WTC11 (cell line): ENCODE measurements around the gene TSNAXIP1. TPM values are rescaled to one million over a fixed set of nuclear protein-coding genes. Genes with fewer than 3 reads are reported as not detected.

ENCODE experiments used
- ATAC-seq: fragments of 200-7000 bp; cut with Tn5 transposase; 2 replicates; pipeline ENCODE4 v1.10.0; 2021; ENCODE audit warnings: mild to moderate bottlenecking, moderate library complexity
- CTCF ChIA-PET: fragments of 300-600 bp; sonication (Branson Sonifier 250); formaldehyde crosslinking; loops from one replicate; lab custom pipeline; 2021; ENCODE audit warnings: antibody characterized with exemption; lab: Charles Lee
- POLR2A ChIA-PET: fragments of 350-600 bp; sonication (Branson Sonifier 250); formaldehyde crosslinking; loops from one replicate; lab custom pipeline; 2021; ENCODE audit warnings: antibody characterized with exemption; lab: Charles Lee
- DNase-seq: peaks from one replicate; pipeline ENCODE4 v3.0.0; 2021; ENCODE audit warnings: low spot score
- H3K27ac Mint-ChIP-seq: 2 replicates; pipeline ENCODE4 v1.8.0; 2021; ENCODE audit warnings: mixed read lengths
- H3K27me3 Mint-ChIP-seq: 2 replicates; pipeline ENCODE4 v1.8.0; 2021; ENCODE audit warnings: low read depth, mild to moderate bottlenecking, moderate library complexity, mixed read lengths
- H3K36me3 Mint-ChIP-seq: 2 replicates; pipeline ENCODE4 v1.8.0; 2021; ENCODE audit warnings: mixed read lengths
- H3K4me1 Mint-ChIP-seq: 2 replicates; pipeline ENCODE4 v1.8.0; 2022; ENCODE audit warnings: mixed read lengths
- H3K4me3 Mint-ChIP-seq: 2 replicates; pipeline ENCODE4 v1.8.0; 2021; ENCODE audit warnings: mild to moderate bottlenecking, moderate library complexity, mixed read lengths
- H3K9me3 Mint-ChIP-seq: 2 replicates; pipeline ENCODE4 v1.8.0; 2021; ENCODE audit warnings: mixed read lengths
- ATF6 ChIP-seq: sonication (generic); formaldehyde crosslinking; IDR thresholded peaks from 2 replicates; pipeline ENCODE4 v1.8.1; 2023; ENCODE audit warnings: mild to moderate bottlenecking, missing genetic modification reagents
- CDX4 ChIP-seq: fragments of 250-450 bp; sonication (Bioruptor Pico); IDR thresholded peaks from 2 replicates; pipeline ENCODE4 v1.9.0; 2021; ENCODE audit warnings: moderate library complexity, mild to moderate bottlenecking, inconsistent platforms, borderline replicate concordance
- ELF4 ChIP-seq: sonication (generic); formaldehyde crosslinking; IDR thresholded peaks from 2 replicates; pipeline ENCODE4 v1.8.1; 2022; ENCODE audit warnings: low read depth, mild to moderate bottlenecking, moderate library complexity, missing genetic modification reagents
- EMX1 ChIP-seq: fragments of 250-450 bp; sonication (Bioruptor Pico); IDR thresholded peaks from 2 replicates; pipeline ENCODE4 v1.8.0; 2021; ENCODE audit warnings: mild to moderate bottlenecking
- ESRRA ChIP-seq: sonication (generic); formaldehyde crosslinking; IDR thresholded peaks from 2 replicates; pipeline ENCODE4 v1.8.1; 2022; ENCODE audit warnings: mild to moderate bottlenecking, missing genetic modification reagents, borderline replicate concordance
- ETV6 ChIP-seq: sonication (generic); formaldehyde crosslinking; IDR thresholded peaks from 2 replicates; pipeline ENCODE4 v1.8.1; 2022; ENCODE audit warnings: mild to moderate bottlenecking, missing genetic modification reagents
- FOXK1 ChIP-seq: sonication (generic); formaldehyde crosslinking; IDR thresholded peaks from 2 replicates; pipeline ENCODE4 v1.8.0; 2022; ENCODE audit warnings: mild to moderate bottlenecking, moderate library complexity, missing genetic modification reagents
- FOXP4 ChIP-seq: sonication (generic); formaldehyde crosslinking; IDR thresholded peaks from 2 replicates; pipeline ENCODE4 v1.8.0; 2022; ENCODE audit warnings: mild to moderate bottlenecking, missing genetic modification reagents
- HMGA2 ChIP-seq: fragments of 250-450 bp; sonication (Bioruptor Pico); IDR thresholded peaks from 2 replicates; pipeline ENCODE4 v1.4.0; 2021; ENCODE audit warnings: mild to moderate bottlenecking, moderate library complexity
- HMGXB4 ChIP-seq: sonication (generic); formaldehyde crosslinking; IDR thresholded peaks from 2 replicates; pipeline ENCODE4 v1.8.1; 2023; ENCODE audit warnings: mild to moderate bottlenecking, moderate library complexity, missing genetic modification reagents
- JUN ChIP-seq: sonication (generic); formaldehyde crosslinking; IDR thresholded peaks from 2 replicates; pipeline ENCODE4 v1.8.0; 2023; ENCODE audit warnings: mild to moderate bottlenecking, missing genetic modification reagents
- KAT7 ChIP-seq: sonication (generic); formaldehyde crosslinking; IDR thresholded peaks from 2 replicates; pipeline ENCODE4 v1.8.1; 2023; ENCODE audit warnings: missing genetic modification reagents, mild to moderate bottlenecking, borderline replicate concordance
- MAX ChIP-seq: sonication (generic); formaldehyde crosslinking; IDR thresholded peaks from 2 replicates; pipeline ENCODE4 v1.8.0; 2022; ENCODE audit warnings: mild to moderate bottlenecking, missing genetic modification reagents
- MXD4 ChIP-seq: fragments of 250-450 bp; sonication (Bioruptor Pico); IDR thresholded peaks from 2 replicates; pipeline ENCODE4 v1.8.0; 2021; ENCODE audit warnings: mild to moderate bottlenecking, moderate library complexity, borderline replicate concordance
- NFE2L1 ChIP-seq: sonication (generic); formaldehyde crosslinking; IDR thresholded peaks from 2 replicates; pipeline ENCODE4 v1.8.1; 2023; ENCODE audit warnings: missing genetic modification reagents
- RORB ChIP-seq: fragments of 250-450 bp; sonication (Bioruptor Pico); IDR thresholded peaks from 2 replicates; pipeline ENCODE4 v1.9.0; 2021; ENCODE audit warnings: mild to moderate bottlenecking
- SMAD4 ChIP-seq: sonication (generic); formaldehyde crosslinking; IDR thresholded peaks from 2 replicates; pipeline ENCODE4 v1.8.0; 2022; ENCODE audit warnings: mild to moderate bottlenecking, missing genetic modification reagents
- ZBTB21 ChIP-seq: sonication (generic); formaldehyde crosslinking; IDR thresholded peaks from 2 replicates; pipeline ENCODE4 v1.8.1; 2023; ENCODE audit warnings: mild to moderate bottlenecking, missing genetic modification reagents, borderline replicate concordance
- ZNF121 ChIP-seq: sonication (generic); formaldehyde crosslinking; IDR thresholded peaks from 2 replicates; pipeline ENCODE4 v1.8.0; 2023; ENCODE audit warnings: missing genetic modification reagents
- ZNF138 ChIP-seq: sonication (generic); formaldehyde crosslinking; conservative IDR thresholded peaks from 2 replicates; pipeline ENCODE4 v1.8.1; 2022; ENCODE audit warnings: mild to moderate bottlenecking, moderate library complexity, missing genetic modification reagents
- ZNF219 ChIP-seq: sonication (generic); formaldehyde crosslinking; IDR thresholded peaks from 2 replicates; pipeline ENCODE4 v1.8.0; 2023; ENCODE audit warnings: missing genetic modification reagents, mild to moderate bottlenecking, borderline replicate concordance
- ZNF425 ChIP-seq: fragments of 250-450 bp; sonication (Bioruptor Pico); conservative IDR thresholded peaks from 2 replicates; pipeline ENCODE4 v1.9.0; 2021; ENCODE audit warnings: mild to moderate bottlenecking
- ZSCAN18 ChIP-seq: fragments of 250-450 bp; sonication (Bioruptor Pico); IDR thresholded peaks from 2 replicates; pipeline ENCODE4 v2.1.2; 2022; ENCODE audit warnings: mild to moderate bottlenecking, moderate library complexity
- total RNA-seq: library from RNA; stranded (reverse); gene quantifications from 3 replicates; pipeline ENCODE4 v1.2.3, GENCODE V29; 2021

The TSNAXIP1 gene
- total RNA-seq, 1 experiment from 2014 or later, result 0.48 TPM

GRCh38 chr16:67801883-67802282, 4.8 kb upstream of the TSNAXIP1 start (continued):
- TF ChIP-seq ZNF219 (CRISPR knock-in tag) (no peak), ZNF121 (CRISPR knock-in tag) (no peak), MAX (no peak), ZBTB21 (CRISPR knock-in tag) (no peak), ZNF425 (CRISPR knock-in tag) (no peak), ESRRA (CRISPR knock-in tag) (no peak), JUN (no peak), MXD4 (CRISPR knock-in tag) (no peak), RORB (CRISPR knock-in tag) (no peak)

GRCh38 chr16:67803894-67804293, 2.8 kb upstream of the TSNAXIP1 start:
- H3K27ac Mint-ChIP-seq, result no peak overlapping the region
- ATAC-seq, result no peak
- H3K36me3 Mint-ChIP-seq, result peaks cover 15% of the 10 kb centered on the region
- no peak for TF ChIP-seq FOXP4
- no peak for TF ChIP-seq ETV6 (CRISPR knock-in tag)
- TF ChIP-seq EMX1 (CRISPR knock-in tag), result no peak
- TF ChIP-seq KAT7, result no peak
- TF ChIP-seq NFE2L1 (CRISPR knock-in tag), result no peak
- no peak for TF ChIP-seq HMGA2 (CRISPR knock-in tag)
- no peak for TF ChIP-seq ZBTB21 (CRISPR knock-in tag)
- H3K4me3 Mint-ChIP-seq, result no peak overlapping the region; the same call in 1 of the 2 replicates
- no peak for DNase-seq
- ChIA-PET POLR2A (no interaction called here), CTCF (interaction anchor here (0.7 to 3.6 kb wide), 2 partner anchors 12 to 1164 kb away, joined by 3 to 19 read pairs; no protein-coding TSS in a partner anchor)
- H3K9me3 Mint-ChIP-seq, result no peaks in the 10 kb centered on the region
- no peaks in the 10 kb centered on the region for H3K27me3 Mint-ChIP-seq
- peaks cover 5% of the 10 kb centered on the region for H3K4me1 Mint-ChIP-seq

- H3K4me3 Mint-ChIP-seq, result peak overlapping the region; percentile 92
- ATAC-seq (no peak), DNase-seq (no peak)
- peak overlapping the region; percentile 60 for H3K27ac Mint-ChIP-seq
- CTCF ChIA-PET, result no interaction called here
- no peaks in the 10 kb centered on the region for H3K27me3 Mint-ChIP-seq
- H3K9me3 Mint-ChIP-seq, result no peaks in the 10 kb centered on the region
- peaks cover 5% of the 10 kb centered on the region for H3K4me1 Mint-ChIP-seq
- H3K36me3 Mint-ChIP-seq, result peaks cover 11% of the 10 kb centered on the region
- POLR2A ChIA-PET, result interaction anchor here (0.6 kb wide), 1 partner anchor 111 kb away, joined by 3 read pairs; no protein-coding TSS in a partner anchor
- TF ChIP-seq ATF6 (CRISPR knock-in tag) (no peak), SMAD4 (no peak), ELF4 (CRISPR knock-in tag) (no peak), CDX4 (CRISPR knock-in tag) (no peak), ZSCAN18 (CRISPR knock-in tag) (no peak), KAT7 (no peak), FOXK1 (CRISPR knock-in tag) (no peak), ZNF138 (no peak), HMGXB4 (CRISPR knock-in tag) (no peak), HMGA2 (CRISPR knock-in tag) (no peak), MAX (no peak)
These were observed 1.7 kb upstream of the TSNAXIP1 start for GRCh38 chr16:67804853-67805542.
